HG02840 (cell line): ENCODE data around the gene GPR108.

ENCODE experiments used
- ATAC-seq: cut with Tn5 transposase; IDR thresholded peaks from one replicate; pipeline ENCODE4 v1.9.1; 2021; ENCODE audit warnings: mild to moderate bottlenecking, moderate library complexity, moderate number of reproducible peaks; ENCODE audit not compliant: unreplicated experiment, low FRiP score

GPR108 gene

GRCh38 chr19:6738787-6739389 lies 1.5 kb upstream of the GPR108 start:
- ATAC-seq, result no peak

- no peak for ATAC-seq
These were observed 750 bp upstream of the GPR108 start for GRCh38 chr19:6737873-6738786.

GRCh38 chr19:6736917-6737283 lies 480 bp downstream of the GPR108 start:
- ATAC-seq, result no peak

DNA sequence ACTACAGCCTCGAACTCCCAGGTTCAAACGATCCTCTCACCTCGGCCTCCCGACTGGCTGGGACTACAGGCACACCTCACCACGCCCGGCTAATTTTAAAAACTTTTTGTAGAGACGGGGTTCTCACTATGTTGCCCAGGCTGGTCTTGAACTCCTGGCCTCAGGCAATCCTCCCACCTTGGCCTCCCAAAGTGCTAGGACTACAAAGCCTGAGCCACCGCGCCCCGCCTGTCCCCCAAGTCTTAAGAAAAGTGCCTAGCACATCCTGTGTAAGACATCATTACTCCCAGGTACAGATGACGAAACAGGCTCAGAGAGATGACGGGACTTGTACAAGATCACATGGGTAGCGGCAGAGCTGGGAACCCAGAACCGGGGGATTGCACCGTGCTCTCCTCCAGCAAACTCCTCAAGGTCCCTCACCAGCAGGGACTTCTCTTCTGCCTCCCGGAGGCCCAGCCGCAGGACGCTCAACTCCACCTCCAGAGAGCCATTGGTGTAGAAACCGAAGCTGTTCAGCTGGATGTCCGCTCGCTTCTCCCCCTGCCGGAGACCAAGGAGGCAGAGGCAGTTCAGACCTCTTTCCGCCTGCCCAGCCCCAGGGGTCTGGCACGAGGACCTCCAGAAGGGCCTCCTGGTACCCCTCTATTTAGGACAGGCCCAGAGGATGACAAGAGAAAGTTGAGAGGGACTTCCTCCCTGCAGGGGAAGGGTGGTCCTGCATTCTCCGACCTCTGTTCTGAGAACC lies 1.0 kb downstream of the GPR108 start:
- no peak for ATAC-seq

DNA sequence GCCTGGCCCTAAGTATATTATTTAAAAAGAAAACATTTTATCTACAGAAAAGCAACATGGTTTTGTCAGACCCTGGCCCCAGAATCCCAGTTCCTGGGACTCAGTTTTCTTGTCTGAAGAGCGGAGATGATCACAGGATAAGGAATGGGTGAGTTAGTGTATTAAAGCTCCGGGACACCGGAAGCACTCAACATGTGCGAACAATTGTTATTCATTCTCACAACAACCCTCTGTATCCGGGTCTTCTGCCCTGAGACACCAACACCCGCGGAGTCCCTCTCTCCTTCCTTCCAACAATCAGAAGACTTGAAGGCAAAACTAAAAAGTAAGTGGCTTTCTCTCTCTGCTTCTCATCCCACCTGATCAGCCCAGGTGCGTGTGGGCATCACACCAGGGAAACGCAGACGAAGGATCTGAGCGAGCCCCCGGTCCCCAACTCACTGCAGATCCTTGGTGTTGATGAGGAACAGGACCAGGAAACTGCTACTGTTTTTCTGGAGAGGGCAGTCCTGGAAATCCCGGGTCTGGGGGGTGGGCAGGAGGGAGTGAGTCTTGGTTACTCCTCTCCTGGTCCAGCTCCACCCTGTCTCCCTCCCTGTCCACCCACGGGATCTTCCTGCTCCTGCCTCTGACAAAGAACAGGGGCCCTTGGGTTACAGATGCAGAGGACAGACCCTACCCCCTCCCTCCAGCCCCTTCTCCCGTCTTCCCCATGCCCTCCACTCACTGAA lies 2.0 kb downstream of the GPR108 start:
- no peak for ATAC-seq

DNA sequence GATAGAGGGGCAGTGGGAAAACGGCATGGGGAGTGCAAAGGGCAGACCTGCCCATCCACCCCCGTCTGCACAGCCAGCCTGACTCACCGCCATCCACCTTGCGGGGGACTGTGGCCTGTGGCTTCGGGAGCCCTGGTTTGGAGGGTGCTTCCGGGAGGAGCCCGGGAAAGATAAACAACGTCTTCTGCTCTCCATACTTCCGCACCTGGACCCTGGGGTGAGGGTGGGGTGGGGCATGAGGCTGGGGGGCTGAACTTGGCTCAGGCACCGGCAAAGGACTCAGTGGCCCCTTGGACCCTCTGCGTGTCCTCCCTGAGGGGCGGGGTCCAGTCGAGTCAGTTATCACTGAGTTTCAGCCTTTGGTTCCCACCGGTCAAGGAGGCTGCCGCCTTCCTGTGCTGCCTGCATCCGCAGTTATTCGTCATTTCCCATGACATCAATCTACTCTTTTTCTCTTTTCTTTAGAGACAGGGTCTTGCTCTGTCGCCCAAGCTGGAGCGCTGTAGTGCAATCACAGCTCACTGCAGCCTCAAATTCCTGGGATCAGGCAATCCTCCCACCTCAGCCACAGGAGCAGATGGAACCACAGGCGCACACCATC lies 3.2 kb downstream of the GPR108 start:
- ATAC-seq, result no peak

DNA sequence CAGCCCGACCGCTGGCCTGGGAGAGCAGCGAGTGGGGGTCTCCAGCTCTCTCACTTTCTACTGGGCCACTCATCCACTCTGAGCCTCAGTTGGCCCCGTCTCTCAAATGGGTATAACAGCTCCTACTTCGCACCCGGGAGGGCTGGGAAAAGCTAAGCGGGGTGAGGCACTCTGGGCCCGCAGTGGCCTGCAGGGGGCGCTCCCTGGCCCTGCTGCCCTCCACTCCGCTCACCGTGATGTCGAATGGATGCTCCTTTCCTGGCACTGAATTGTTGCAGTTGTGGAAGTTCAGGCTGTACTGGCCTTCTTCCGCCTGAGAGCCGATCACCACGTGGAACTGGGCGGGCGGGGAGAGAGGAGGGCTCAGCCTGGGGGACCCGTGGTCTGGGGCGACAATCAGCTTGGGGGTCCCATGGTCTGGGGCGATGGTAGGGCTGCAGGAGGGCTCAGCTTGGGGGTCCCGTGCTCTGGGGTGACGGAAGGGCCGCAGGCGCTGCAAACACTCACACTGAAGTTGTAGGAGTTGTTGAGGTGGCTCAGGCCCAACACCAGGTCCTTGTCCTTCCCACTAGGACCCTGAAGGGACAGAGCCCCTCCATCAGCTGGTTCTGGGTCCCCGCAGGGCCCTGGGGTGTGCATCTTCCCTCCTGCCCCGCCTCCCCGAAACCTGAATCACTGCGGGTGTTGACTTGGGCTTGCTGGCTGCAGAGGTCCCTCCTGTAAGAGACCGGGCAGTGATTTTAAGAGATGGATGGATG lies 3.9 kb downstream of the GPR108 start:
- no peak for ATAC-seq

GRCh38 chr19:6732803-6733337 lies 4.5 kb downstream of the GPR108 start:
- no peak for ATAC-seq

DNA sequence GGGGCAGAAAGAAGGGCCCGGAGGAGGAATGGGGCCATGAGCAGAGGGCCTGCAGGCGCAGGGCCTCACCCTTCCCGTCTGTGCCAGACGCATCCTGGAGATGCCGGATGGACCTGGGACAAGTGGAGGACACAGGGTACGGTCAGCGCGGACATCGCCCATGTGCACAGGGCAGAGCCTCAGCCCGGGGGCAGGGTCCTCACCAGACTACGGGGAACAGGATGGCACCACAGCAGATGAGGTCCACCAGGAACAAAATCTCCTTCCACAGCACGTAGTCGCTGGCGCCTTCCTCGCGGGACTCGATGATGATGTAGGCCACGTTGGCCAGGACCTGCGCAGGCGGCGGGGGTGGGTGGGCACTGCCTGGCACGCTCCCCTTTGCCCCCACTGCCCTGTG lies 5.6 kb downstream of the GPR108 start:
- ATAC-seq, result no peak

DNA sequence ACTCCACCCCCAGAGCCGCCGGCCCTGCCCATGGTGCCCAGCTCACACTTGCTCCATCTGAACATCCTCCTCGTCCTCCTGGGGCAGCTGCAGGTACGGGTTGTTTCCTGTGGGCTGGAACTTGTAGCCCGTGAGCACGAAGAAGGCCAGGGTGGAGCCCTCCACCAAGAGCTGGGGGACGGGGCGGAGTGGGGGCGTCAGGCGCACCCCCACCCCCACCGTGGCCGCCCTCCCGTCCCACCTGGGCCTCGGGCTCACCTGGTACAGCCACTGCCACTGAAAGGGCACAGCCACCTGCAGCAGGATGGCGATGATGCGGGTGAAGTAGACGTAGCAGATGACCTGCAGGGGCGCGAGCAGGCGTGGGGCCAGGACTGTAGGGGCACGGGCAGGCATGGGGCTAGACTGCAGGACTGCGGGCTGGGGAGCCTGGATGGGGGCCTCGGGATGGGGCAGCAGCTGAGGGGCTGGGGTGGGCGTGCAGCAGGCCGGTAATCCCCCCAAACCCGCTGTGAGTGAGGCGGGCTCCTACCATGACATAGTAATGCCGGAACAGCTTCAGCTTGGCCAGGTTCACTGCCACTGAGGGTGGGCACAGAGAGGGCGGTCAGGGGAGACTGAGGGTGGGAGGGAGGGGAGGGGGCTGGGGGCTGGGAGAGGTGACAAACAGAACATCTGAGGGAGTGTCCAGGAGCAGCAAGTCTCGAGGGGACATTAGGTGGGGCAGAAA lies 6.3 kb downstream of the GPR108 start:
- no peak for ATAC-seq

DNA sequence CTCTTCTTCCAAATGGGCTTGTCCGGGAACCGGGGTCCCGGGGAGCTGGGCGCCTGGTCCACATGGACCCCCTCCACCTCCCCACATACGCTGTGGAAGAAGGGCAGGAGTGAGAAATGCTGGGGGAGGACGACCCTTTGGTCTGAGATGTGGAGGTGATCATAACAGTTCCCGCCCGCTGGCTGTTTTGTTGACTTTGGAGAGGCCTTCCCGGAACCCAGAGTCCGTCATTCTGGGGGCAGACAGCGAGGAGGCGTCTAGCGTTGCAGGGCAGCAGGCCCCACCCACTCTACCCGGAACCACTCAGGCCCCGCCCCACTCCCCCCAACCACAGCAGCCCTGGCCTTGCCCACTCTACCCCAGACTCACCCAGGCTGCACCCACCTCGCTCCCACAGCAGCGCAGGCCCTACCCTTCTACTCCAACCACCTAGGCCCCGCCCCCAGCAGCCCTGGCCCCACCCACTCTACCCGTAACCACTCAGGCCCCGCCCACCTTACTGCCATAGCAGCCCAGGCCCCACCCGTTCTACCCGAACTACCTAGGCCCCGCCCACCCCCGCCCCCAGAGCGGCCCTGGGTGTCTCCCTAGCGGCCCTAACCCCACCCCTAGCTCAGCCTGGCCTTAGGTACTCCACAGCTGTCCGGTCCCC lies 7.1 kb downstream of the GPR108 start:
- no peak for ATAC-seq

- no peak for ATAC-seq
These were observed 7.7 kb downstream of the GPR108 start for GRCh38 chr19:6729573-6730152.

- ATAC-seq, result no peak
These were observed 9.0 kb downstream of the GPR108 start for GRCh38 chr19:6728346-6728745.

GRCh38 chr19:6725513-6726231 lies 11.7 kb downstream of the GPR108 start:
- no peak for ATAC-seq

- no peak for ATAC-seq
These were observed 12.5 kb downstream of the GPR108 start for GRCh38 chr19:6724631-6725492.

- no peak for ATAC-seq
These were observed 13.6 kb downstream of the GPR108 start for GRCh38 chr19:6723738-6724137.
